Stomach (tissue), 4 donors: ENCODE results near the gene GATB.

Experiments
- EP300 ChIP-seq: sonication (generic); formaldehyde crosslinking; IDR thresholded peaks from one replicate; pipeline ENCODE4 v1.6.1; 2017; ENCODE audit warnings: antibody characterized with exemption
- POLR2A ChIP-seq, 4 donors: fragments of 450-650 bp; IDR thresholded peaks; one replicate each; pipeline ENCODE4 v1.6.1; 2016; ENCODE audit warnings: antibody characterized with exemption in 4 of 4, control low read depth in 2 of 4, mild to moderate bottlenecking in 1 of 4, moderate library complexity in 1 of 4
- TF ChIP-seq, protein P1 (sequence below), 7 experiments: fragments of 450-650 bp in 4 of 7; fragments of 200-600 bp in 3 of 7; sonication (generic) in 3 of 7; IDR thresholded peaks; one replicate each; pipeline ENCODE4 v1.5.1; 2016 to 2019; ENCODE audit warnings: antibody characterized with exemption in 7 of 7, control low read depth in 2 of 7, mild to moderate bottlenecking in 1 of 7

DNA sequence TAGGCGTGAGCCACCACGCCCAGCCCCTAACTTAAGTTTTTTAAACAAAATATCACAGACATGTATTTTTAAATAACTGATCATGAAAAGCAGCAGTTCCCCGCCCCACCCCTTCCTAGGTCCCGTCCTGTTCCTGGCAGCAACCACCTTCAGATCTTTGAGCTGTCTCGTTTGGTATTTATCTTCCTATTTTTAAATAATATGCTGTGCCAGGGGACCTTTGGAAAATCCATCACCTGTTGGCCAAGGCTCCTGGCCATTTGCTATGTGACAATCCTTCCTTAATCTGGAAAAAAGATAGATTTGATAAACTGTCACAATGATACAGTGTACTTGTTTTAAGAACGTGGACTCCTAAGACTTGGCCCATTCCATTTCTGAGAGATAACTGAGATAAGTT is 10.7 kb downstream of the GATB start:
- TF ChIP-seq POLR2A (IDR thresholded peaks at IDR 0.05) (no peak), EP300 (no peak)
- TF ChIP-seq, protein P1, sequence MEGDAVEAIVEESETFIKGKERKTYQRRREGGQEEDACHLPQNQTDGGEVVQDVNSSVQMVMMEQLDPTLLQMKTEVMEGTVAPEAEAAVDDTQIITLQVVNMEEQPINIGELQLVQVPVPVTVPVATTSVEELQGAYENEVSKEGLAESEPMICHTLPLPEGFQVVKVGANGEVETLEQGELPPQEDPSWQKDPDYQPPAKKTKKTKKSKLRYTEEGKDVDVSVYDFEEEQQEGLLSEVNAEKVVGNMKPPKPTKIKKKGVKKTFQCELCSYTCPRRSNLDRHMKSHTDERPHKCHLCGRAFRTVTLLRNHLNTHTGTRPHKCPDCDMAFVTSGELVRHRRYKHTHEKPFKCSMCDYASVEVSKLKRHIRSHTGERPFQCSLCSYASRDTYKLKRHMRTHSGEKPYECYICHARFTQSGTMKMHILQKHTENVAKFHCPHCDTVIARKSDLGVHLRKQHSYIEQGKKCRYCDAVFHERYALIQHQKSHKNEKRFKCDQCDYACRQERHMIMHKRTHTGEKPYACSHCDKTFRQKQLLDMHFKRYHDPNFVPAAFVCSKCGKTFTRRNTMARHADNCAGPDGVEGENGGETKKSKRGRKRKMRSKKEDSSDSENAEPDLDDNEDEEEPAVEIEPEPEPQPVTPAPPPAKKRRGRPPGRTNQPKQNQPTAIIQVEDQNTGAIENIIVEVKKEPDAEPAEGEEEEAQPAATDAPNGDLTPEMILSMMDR (IDR thresholded peaks at IDR 0.05): no peak
